WTC11 (cell line): ENCODE measurements around the gene TMEM200C. TPM values are rescaled to one million over a fixed set of nuclear protein-coding genes. Genes with fewer than 3 reads are reported as not detected.

Source experiments
- microRNA-seq: library from miRNA; unstranded; fragments of <30 nt; microRNA quantifications from one replicate; pipeline ENCODE4 v1.2.0, GENCODE V29; 2022; ENCODE audit warnings: borderline number of aligned reads
- total RNA-seq: library from RNA; stranded (reverse); gene quantifications from 3 replicates; pipeline ENCODE4 v1.2.3, GENCODE V29; 2021

TMEM200C gene
- total RNA-seq, 1 experiment from 2014 or later: 6.1 TPM

Small RNA genes lying within 50 kb of the gene (microRNA-seq; reads per million reads assigned to microRNA genes)
- gene MIR3976: not detected
